ENCODE results near the gene CEP85L. TPM values are rescaled to one million over a fixed set of nuclear protein-coding genes. Genes with fewer than 3 reads are reported as not detected.

Gene CEP85L
- total and polyA plus RNA-seq, 2 of the 4 experiments (the other 2 are of a cell fraction), result 2.3 to 25.6 TPM

DNA sequence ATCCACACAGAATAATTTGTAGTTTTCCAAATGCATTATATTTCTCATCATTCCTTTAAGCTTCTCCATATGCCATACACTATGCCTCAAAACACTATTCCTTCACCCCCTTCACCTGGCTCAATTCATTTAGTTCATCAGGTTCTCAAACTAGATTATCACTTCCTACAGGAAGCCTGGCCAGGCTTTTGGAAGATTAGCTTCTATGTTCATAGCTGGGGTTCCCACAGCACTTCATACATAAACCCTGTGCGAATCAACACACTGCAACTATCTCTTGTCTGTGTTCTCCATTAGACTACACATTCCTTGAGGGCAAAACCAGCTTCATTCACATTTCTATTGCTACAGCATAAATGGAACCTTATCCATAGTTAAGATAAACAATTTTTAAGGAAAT, 143.8 kb downstream of the CEP85L start:
- CTCF ChIA-PET, result no interaction called here
- POLR2A ChIA-PET (ENCODE audit: unreplicated experiment), result no interaction called here
- in situ Hi-C loops (cut with MboI; ENCODE audit: low sequenced_read_pairs), result no loop called here

More for the DNA sequence above, 143.8 kb downstream of the CEP85L start:
- Histone ChIP-seq H3K27me3 (ENCODE audit: control insufficient read depth, insufficient read depth, low read length) (no peaks in the 10 kb centered on the region), H3K56ac (ENCODE audit: extremely low read depth, insufficient read depth, low read length) (no peak overlapping the region), H4K91ac (ENCODE audit: insufficient read depth, low read depth, low read length) (no peak overlapping the region), H2BK15ac (ENCODE audit: low read depth, low read length) (no peak overlapping the region), H2AFZ (replicated peaks; ENCODE audit: low read length, poor library complexity) (no peak overlapping the region), H3K14ac (replicated peaks; ENCODE audit: low read depth, low read length) (no peak overlapping the region), H3K9ac (ENCODE audit: low read depth, low read length) (no peak overlapping the region), H2BK5ac (ENCODE audit: low read depth, low read length, poor library complexity, severe bottlenecking) (no peak overlapping the region), H3K9me1 (ENCODE audit: insufficient read depth, low read length) (no peaks in the 10 kb centered on the region; the same call in 1 of the 2 replicates), H3K9me3 (ENCODE audit: control insufficient read depth, insufficient read depth, low read length) (no peaks in the 10 kb centered on the region), H2AK9ac (replicated peaks; ENCODE audit: low read depth, low read length, poor library complexity) (no peak overlapping the region), H2BK20ac (ENCODE audit: low read depth, low read length) (no peak overlapping the region), H4K20me1 (ENCODE audit: insufficient read depth, low read length) (no peaks in the 10 kb centered on the region), H3K4me2 (ENCODE audit: low read depth, low read length) (no peak overlapping the region), H3K4ac (ENCODE audit: low read depth, low read length) (no peak overlapping the region), H3K4me3 (ENCODE audit: insufficient read depth, low read depth, low read length) (no peak overlapping the region), H4K5ac (ENCODE audit: low read depth, low read length) (no peak overlapping the region), H2BK120ac (ENCODE audit: low read depth, low read length) (no peak overlapping the region), H3K23ac (ENCODE audit: low read depth, low read length) (no peak overlapping the region), H3K18ac (ENCODE audit: low read depth, low read length) (no peak overlapping the region), H3K79me1 (ENCODE audit: low read depth in 1 of 2, low read length in 2 of 2) (peaks cover 7 to 12% of the 10 kb centered on the region in 2 experiments; a peak in 2 of 4 replicates), H3K4me1 (ENCODE audit: control insufficient read depth, insufficient read depth, low read length) (no peaks in the 10 kb centered on the region), H4K8ac (ENCODE audit: low read depth in 2 of 2, low read length in 2 of 2) (no peak overlapping the region), H2AK5ac (ENCODE audit: low read depth, low read length) (no peak overlapping the region), H3K27ac (ENCODE audit: insufficient read depth, low read length) (no peak overlapping the region), H3K36me3 (ENCODE audit: control insufficient read depth, insufficient read depth, low read length) (0 out of 2 replicates have a peak, but pooled peaks cover 2% of the 10 kb centered on the region)
- no peak for ATAC-seq (ENCODE audit: low read depth)
- DNase-seq, result no peak
- dilution Hi-C loops (cut with HindIII; ENCODE audit: low sequenced_read_pairs, unreplicated experiment) (no loop called here), intact Hi-C loops (cut with micrococcal nuclease) (no loop called here)
- TF ChIP-seq RAD21 (IDR thresholded peaks at IDR 0.05; ENCODE audit: low read length) (no peak), MAFK (IDR thresholded peaks at IDR 0.05; ENCODE audit: low read depth, low read length) (no peak), NFE2L2 (IDR thresholded peaks at IDR 0.05; ENCODE audit: low read depth, low read length) (no peak), MXI1 (IDR thresholded peaks at IDR 0.05; ENCODE audit: borderline replicate concordance, low read depth, low read length) (no peak), FOS (IDR thresholded peaks at IDR 0.05; ENCODE audit: low read depth, low read length) (no peak), CEBPB (IDR thresholded peaks at IDR 0.05; ENCODE audit: low read depth, low read length) (no peak), SMC3 (IDR thresholded peaks at IDR 0.05; ENCODE audit: low read depth, low read length) (no peak), RCOR1 (IDR thresholded peaks at IDR 0.05; ENCODE audit: insufficient replicate concordance, low read length) (no peak), BHLHE40 (IDR thresholded peaks at IDR 0.05; ENCODE audit: low read depth, low read length) (no peak), RFX5 (IDR thresholded peaks at IDR 0.05; ENCODE audit: low read depth, low read length) (no peak), CHD1 (IDR thresholded peaks at IDR 0.05; ENCODE audit: low read depth, low read length) (no peak), POLR2A (IDR thresholded peaks at IDR 0.05; ENCODE audit: low read depth, low read length) (no peak), MAZ (IDR thresholded peaks at IDR 0.05; ENCODE audit: borderline replicate concordance, low read depth, low read length) (no peak)
- TF ChIP-seq, protein P1, sequence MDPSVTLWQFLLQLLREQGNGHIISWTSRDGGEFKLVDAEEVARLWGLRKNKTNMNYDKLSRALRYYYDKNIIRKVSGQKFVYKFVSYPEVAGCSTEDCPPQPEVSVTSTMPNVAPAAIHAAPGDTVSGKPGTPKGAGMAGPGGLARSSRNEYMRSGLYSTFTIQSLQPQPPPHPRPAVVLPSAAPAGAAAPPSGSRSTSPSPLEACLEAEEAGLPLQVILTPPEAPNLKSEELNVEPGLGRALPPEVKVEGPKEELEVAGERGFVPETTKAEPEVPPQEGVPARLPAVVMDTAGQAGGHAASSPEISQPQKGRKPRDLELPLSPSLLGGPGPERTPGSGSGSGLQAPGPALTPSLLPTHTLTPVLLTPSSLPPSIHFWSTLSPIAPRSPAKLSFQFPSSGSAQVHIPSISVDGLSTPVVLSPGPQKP (IDR thresholded peaks at IDR 0.05; ENCODE audit: borderline replicate concordance, low read depth, low read length), result no peak
- TF ChIP-seq, protein P2, sequence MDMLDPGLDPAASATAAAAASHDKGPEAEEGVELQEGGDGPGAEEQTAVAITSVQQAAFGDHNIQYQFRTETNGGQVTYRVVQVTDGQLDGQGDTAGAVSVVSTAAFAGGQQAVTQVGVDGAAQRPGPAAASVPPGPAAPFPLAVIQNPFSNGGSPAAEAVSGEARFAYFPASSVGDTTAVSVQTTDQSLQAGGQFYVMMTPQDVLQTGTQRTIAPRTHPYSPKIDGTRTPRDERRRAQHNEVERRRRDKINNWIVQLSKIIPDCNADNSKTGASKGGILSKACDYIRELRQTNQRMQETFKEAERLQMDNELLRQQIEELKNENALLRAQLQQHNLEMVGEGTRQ (IDR thresholded peaks at IDR 0.05; ENCODE audit: low read depth, low read length), result no peak
- TF ChIP-seq, protein P3, sequence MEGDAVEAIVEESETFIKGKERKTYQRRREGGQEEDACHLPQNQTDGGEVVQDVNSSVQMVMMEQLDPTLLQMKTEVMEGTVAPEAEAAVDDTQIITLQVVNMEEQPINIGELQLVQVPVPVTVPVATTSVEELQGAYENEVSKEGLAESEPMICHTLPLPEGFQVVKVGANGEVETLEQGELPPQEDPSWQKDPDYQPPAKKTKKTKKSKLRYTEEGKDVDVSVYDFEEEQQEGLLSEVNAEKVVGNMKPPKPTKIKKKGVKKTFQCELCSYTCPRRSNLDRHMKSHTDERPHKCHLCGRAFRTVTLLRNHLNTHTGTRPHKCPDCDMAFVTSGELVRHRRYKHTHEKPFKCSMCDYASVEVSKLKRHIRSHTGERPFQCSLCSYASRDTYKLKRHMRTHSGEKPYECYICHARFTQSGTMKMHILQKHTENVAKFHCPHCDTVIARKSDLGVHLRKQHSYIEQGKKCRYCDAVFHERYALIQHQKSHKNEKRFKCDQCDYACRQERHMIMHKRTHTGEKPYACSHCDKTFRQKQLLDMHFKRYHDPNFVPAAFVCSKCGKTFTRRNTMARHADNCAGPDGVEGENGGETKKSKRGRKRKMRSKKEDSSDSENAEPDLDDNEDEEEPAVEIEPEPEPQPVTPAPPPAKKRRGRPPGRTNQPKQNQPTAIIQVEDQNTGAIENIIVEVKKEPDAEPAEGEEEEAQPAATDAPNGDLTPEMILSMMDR (conservative IDR thresholded peaks at IDR 0.05; ENCODE audit: low read depth, low read length), result no peak
- no CpG with 5 or more reads among the region's 1 CpG for WGBS, 2 experiments (ENCODE audit: extremely low coverage in 2 of 2, insufficient read length in 1 of 2)
- no TSS peak for BruUV-seq (replicated peaks)
